Hepatocyte (in vitro differentiated cells): ENCODE measurements around the gene AGAP1.

Experiments used
- CTCF ChIP-seq: fragments of 200-600 bp; sonication (generic); IDR thresholded peaks from 2 replicates; pipeline ENCODE4 v1.5.1; 2016; ENCODE audit warnings: antibody characterized with exemption, mild to moderate bottlenecking; ENCODE audit not compliant: poor library complexity
- EZH2 ChIP-seq: fragments of 200-600 bp; sonication (generic); IDR thresholded peaks from 2 replicates; pipeline ENCODE4 v1.6.1; 2016; ENCODE audit warnings: antibody characterized with exemption, mild to moderate bottlenecking, borderline replicate concordance
- EZH2phosphoT487 ChIP-seq: fragments of 200-600 bp; sonication (generic); IDR thresholded peaks from one replicate; pipeline ENCODE4 v1.6.1; 2018; ENCODE audit warnings: antibody characterized with exemption, mild to moderate bottlenecking, low read depth, moderate library complexity; ENCODE audit not compliant: unreplicated experiment, severe bottlenecking

GRCh38 chr2:235592430-235592829, 98.6 kb downstream of the AGAP1 start:
- no peak for TF ChIP-seq CTCF
- no peak for TF ChIP-seq EZH2phosphoT487
- TF ChIP-seq EZH2 = no peak
